ENCODE results near the gene MED26. TPM values are rescaled to one million over a fixed set of nuclear protein-coding genes. Genes with fewer than 3 reads are reported as not detected.
A peak's percentile ranks its signal among the peaks of the same experiment; 100 is the strongest.

The MED26 gene
- total RNA-seq, 1 donor from 2014 or later: 11.7 TPM

- H3K27ac Mint-ChIP-seq (ENCODE audit: unreplicated experiment): peak within 1 kb of the TSS; percentile 100
- peak; percentile 96 for DNase-seq (ENCODE audit: low read depth, low spot score)
- peaks cover 20% of the 10 kb centered on the region for H3K27me3 Mint-ChIP-seq (ENCODE audit: low read depth)
- H3K36me3 Mint-ChIP-seq (ENCODE audit: low read depth): peaks cover 13% of the 10 kb centered on the region
- H3K4me1 Mint-ChIP-seq: peaks cover 28% of the 10 kb centered on the region
- H3K9me3 Mint-ChIP-seq: no peaks in the 10 kb centered on the region
- peak within 1 kb of the TSS; percentile 100 for H3K4me3 Mint-ChIP-seq
- no peak for TF ChIP-seq CTCF (conservative IDR thresholded peaks at IDR 0.05)
Measured at GRCh38 chr19:16659832-16660708, 32.1 kb upstream of the MED26 start, which contains the start of gene SMIM7. Gene SMIM7 (minus strand): TSS chr19:16660144. CDS start chr19:16660110, 34 bp downstream.

- peaks cover 17% of the 10 kb centered on the region for H3K36me3 Mint-ChIP-seq (ENCODE audit: low read depth)
- no peak for TF ChIP-seq CTCF (conservative IDR thresholded peaks at IDR 0.05)
- H3K27me3 Mint-ChIP-seq (ENCODE audit: low read depth): peaks cover 20% of the 10 kb centered on the region
- no peak for DNase-seq (ENCODE audit: low read depth, low spot score)
- no peaks in the 10 kb centered on the region for H3K9me3 Mint-ChIP-seq
- peak overlapping the region; percentile 78 for H3K27ac Mint-ChIP-seq (ENCODE audit: unreplicated experiment)
- peak overlapping the region; percentile 100 for H3K4me3 Mint-ChIP-seq
- peaks cover 28% of the 10 kb centered on the region for H3K4me1 Mint-ChIP-seq
Measured at GRCh38 chr19:16659464-16659831, 31.4 kb upstream of the MED26 start.

GRCh38 chr19:16657384-16657783, 29.4 kb upstream of the MED26 start:
- Mint-ChIP-seq H3K27me3 (ENCODE audit: low read depth) (peaks cover 15% of the 10 kb centered on the region), H3K9me3 (no peaks in the 10 kb centered on the region), H3K4me3 (peak overlapping the region; percentile 72), H3K4me1 (peaks cover 28% of the 10 kb centered on the region), H3K27ac (ENCODE audit: unreplicated experiment) (no peak overlapping the region), H3K36me3 (ENCODE audit: low read depth) (peaks cover 26% of the 10 kb centered on the region)
- no peak for DNase-seq (ENCODE audit: low read depth, low spot score)
- no peak for TF ChIP-seq CTCF (conservative IDR thresholded peaks at IDR 0.05)

GRCh38 chr19:16655727-16656126, 27.7 kb upstream of the MED26 start:
- no peak overlapping the region for H3K27ac Mint-ChIP-seq (ENCODE audit: unreplicated experiment)
- H3K4me3 Mint-ChIP-seq: no peak overlapping the region
- H3K27me3 Mint-ChIP-seq (ENCODE audit: low read depth): peaks cover 3% of the 10 kb centered on the region
- peaks cover 38% of the 10 kb centered on the region for H3K36me3 Mint-ChIP-seq (ENCODE audit: low read depth)
- no peak for TF ChIP-seq CTCF (conservative IDR thresholded peaks at IDR 0.05)
- H3K4me1 Mint-ChIP-seq: peaks cover 18% of the 10 kb centered on the region
- no peaks in the 10 kb centered on the region for H3K9me3 Mint-ChIP-seq
- DNase-seq (ENCODE audit: low read depth, low spot score): no peak

- H3K4me1 Mint-ChIP-seq: peaks cover 14% of the 10 kb centered on the region
- no peaks in the 10 kb centered on the region for H3K9me3 Mint-ChIP-seq
- H3K27ac Mint-ChIP-seq (ENCODE audit: unreplicated experiment): no peak overlapping the region
- peaks cover 43% of the 10 kb centered on the region for H3K36me3 Mint-ChIP-seq (ENCODE audit: low read depth)
- H3K27me3 Mint-ChIP-seq (ENCODE audit: low read depth): no peaks in the 10 kb centered on the region
- no peak for TF ChIP-seq CTCF (conservative IDR thresholded peaks at IDR 0.05)
- H3K4me3 Mint-ChIP-seq: peak overlapping the region; percentile 40
- no peak for DNase-seq (ENCODE audit: low read depth, low spot score)
Measured at GRCh38 chr19:16654627-16655026, 26.6 kb upstream of the MED26 start.

Data from neural crest cell (in vitro differentiated cells).